Stimulated activated CD8-positive, alpha-beta memory T cell treated with anti-CD3 and anti-CD28 coated beads, Interleukin-4, amount 100 ng/mL, for 24 hours (primary cell): ENCODE data around the gene PDE1C.

Experiments
- DNase-seq: peaks from one replicate; pipeline ENCODE4 v3.0.0-alpha.2; 2020; ENCODE audit warnings: low read depth

The PDE1C gene

GRCh38 chr7:31775556-31775955, 294.7 kb downstream of the PDE1C start:
- DNase-seq, result no peak

GRCh38 chr7:31772211-31772610, 298.0 kb downstream of the PDE1C start:
- no peak for DNase-seq

GRCh38 chr7:31767686-31768358, 302.4 kb downstream of the PDE1C start:
- no peak for DNase-seq

DNA sequence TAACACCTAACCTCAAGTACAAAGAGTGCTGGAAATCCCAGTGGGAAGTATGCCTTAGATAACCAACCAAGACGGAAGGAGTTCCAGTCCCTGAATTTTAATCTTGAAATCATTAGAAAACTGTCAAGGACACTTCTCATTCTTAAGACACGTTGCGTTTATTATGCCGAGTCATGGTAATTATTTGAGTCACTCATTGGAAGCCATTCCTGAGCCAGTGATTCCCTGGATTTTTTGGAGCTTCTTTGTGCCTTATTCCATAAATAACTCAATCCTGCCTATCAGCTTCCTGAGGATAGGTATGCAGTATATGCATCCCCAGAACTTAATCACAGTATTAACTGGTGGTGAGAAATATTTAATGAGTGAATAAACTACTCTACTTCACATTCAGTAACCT, 305.7 kb downstream of the PDE1C start:
- no peak for DNase-seq

DNA sequence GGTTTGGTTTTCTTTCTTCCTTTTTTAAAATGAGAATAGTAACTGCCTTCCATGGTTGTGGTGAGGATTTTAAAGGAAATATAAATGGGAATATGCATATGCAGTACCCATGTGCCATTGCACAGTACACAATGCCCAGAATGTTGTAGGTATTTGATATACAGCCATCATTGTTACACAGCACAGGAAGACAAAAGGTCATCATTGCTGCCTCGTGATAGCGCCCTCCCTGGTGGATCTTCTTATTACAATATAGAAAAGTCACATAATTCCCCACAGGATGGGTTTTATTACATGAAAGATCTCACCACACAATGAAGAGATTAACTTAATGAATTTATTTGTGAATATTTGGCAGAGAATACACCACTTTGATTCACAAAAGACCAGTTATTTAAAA, 306.7 kb downstream of the PDE1C start:
- no peak for DNase-seq

DNA sequence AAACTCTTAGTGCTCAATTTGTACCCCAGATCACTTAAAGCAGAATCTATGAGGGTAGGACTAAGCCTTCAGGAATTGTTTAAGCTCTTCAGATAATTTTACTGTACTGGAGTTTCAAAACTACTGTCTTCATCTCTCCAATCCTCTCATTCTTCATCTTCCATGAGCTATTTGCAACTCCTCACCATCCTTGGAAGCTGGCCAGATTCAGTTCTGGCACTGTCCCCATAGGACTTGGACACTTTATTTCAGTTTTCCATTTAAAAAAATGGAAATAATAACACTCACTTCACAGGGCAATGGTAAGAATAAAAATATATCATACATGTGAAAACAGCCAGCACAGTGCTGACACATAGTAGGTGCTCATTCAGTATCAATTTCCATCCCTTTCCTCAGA, 308.6 kb downstream of the PDE1C start:
- DNase-seq, result no peak

- DNase-seq, result no peak
Measured at GRCh38 chr7:31758755-31759154, 311.5 kb downstream of the PDE1C start.

GRCh38 chr7:31751726-31752125, 318.5 kb downstream of the PDE1C start:
- no peak for DNase-seq

- no peak for DNase-seq
Measured at GRCh38 chr7:31748084-31748483, 322.1 kb downstream of the PDE1C start.

DNA sequence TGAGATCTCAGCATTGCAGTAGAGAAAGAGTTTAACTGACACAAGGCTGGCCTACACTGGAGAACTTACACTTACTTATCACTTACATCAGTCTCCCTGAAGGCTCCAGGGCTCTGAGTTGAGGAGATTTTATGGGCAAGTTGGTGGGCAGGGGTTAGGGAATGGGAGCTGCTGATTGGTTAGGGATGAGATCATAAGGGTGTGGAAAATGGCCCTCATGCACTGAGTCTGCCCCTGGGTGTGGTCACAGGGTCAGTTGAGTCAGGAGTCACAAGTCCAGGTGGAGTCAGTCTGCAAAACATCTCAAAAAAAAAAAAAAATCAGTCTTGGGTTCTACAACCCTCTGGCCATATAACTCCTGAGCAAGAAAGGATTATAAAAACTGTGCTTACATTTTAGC, 322.7 kb downstream of the PDE1C start:
- DNase-seq, result no peak

DNA sequence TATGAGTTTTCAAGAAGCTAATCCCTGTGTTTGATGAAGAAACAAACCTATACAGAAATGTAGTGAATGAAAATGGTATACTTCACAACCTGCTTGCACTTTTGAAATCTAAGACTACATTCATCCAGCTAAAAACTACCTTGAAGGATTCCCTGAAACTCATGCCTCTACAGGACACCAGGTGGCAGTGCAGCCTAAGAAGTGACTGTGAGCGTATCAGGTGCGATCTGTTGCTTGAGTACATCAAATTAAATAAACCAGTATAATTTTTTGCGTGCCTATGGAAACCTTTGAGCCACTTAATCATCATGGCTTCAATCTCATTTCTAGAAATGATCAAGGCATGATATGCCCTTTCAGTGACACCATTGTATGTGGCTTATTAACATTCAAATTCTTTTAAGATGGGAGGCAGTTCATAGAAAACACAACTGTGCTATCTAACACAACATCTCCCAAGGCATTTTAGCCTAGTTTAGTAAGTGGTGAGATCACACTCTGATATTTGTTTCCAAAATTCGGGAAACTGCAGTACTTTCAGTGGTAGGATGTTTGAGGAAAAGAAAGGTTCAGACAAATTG, 325.8 kb downstream of the PDE1C start:
- DNase-seq, result no peak

- no peak for DNase-seq
Measured at GRCh38 chr7:31741852-31742251, 328.4 kb downstream of the PDE1C start.

DNA sequence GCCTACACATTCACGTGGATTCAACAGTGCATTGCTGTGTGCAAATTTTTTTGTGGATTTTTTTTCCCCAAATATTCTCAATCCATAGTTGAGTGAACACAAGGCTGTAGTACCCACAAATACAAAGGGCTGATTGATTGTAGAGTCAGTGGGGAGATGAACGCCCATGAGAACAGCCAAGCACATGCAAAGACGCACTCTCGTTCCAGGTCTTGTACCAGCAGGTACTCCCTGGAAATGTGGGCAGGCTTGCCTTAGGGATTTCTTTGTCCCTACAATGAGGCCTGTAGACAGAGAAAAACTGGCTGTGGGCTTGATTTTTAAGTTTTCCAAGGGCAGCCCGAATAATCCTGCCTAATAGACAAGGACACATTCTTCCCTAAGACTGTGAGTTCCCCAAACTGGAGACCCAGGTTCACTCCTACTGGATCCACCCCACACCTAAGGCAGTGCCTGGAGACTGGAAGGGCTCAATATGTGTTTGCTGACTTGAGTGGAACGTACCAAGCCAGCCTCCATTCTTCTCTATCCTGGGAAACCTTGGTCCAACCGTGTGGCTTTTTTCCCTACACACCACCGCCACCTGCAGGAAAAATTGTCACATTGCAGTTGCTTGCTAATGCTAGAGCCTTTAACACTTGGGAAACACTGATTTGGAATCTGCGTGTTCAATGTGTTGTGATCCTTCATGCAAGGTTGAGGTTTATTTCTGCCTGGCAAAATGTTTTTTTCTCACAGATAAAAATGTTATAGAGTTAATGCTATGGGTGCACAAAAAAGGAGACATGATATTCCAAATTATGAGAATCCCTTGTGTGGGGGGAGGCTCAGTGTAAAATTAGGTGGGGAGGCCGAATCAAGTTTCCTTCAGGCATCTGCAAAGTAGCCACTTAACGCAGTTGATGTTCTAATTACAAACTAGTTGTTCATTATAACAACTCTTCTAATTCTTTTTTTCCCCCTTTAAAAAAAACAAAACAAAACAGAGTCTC, 333.9 kb downstream of the PDE1C start:
- no peak for DNase-seq

GRCh38 chr7:31734456-31734855, 335.8 kb downstream of the PDE1C start:
- no peak for DNase-seq

DNA sequence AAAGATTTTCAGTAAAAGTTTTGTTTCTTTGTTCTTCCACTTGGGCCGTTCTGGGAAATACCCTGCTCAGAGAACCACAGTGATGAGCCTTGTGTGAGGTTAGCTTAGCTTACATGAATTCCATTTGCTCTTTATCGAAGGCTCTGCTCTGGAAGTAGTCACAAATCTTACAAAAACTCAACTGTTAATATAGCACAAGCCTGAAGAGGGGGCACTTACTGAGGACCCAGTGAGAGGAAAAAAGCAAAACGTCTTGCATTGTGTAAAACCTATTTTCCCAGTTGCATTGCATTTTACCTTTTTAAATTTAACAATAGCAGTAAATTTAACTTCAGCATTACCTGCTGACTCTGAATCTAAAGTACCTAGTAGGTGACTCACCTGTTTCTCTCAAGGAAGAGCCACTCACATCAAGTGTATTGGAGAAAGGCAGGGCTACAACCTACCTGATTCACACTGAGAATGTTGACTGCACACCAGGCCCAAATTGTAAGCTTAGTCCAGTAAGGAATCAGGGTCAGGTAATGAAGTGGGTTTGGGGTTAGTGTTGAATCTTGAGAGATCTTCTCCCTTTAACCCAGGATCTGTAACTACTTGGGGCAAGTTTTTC, 340.9 kb downstream of the PDE1C start:
- no peak for DNase-seq

DNA sequence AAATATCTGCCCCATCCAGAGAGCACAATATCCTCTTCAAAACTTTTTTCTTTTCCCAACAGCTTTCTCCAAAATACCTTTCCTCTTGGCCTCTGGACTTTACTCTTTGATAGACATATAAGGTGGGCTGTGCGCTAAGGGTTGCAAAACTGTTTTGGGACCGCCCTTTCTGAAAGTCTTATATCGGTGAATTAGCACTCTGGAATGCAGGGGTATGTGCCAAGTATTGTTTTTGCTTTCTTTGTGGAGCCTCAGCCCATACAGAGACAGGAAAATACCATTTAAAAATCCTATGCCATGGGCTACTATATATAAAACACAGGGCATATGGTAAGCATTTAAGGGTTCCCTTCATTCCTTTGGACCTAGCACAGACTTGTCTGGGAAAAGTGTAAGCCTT, 345.5 kb downstream of the PDE1C start:
- no peak for DNase-seq

DNA sequence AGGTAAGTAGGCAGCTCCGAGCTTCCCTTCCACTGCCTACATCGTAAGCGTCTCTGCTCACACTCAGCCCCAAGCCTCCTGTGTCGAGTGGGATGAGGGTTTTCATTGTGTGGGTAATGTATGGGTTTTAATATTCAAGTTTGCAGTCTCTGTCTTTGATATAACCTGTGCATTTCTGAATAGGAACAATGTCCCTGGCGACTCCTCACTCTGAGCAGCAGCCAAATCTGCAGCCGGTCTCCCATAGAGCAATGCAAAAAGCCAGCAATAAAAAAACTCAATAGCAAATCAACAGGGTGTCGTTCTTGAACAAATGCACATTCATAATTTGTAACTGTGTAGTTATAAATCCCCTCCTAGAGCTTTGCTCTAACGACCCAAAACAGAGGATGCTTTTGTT, 349.8 kb downstream of the PDE1C start:
- no peak for DNase-seq

DNA sequence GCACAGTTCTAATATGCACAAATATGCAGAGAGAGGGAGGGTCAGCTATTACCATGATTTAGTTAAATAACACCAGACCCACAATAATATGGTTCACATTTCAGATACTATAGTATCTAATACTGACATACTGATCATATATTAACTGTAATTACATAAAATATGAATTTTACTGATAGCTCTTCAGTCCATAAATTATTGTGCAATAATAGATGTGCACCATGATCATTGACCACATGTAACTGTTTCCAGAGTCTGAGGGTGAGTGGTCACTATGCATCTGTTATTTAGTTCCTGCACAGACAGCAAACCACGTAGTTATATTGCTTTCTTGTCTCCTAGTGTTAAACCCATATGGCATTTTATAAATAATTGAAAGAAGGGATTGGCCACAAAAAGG, 353.9 kb downstream of the PDE1C start:
- DNase-seq, result no peak

DNA sequence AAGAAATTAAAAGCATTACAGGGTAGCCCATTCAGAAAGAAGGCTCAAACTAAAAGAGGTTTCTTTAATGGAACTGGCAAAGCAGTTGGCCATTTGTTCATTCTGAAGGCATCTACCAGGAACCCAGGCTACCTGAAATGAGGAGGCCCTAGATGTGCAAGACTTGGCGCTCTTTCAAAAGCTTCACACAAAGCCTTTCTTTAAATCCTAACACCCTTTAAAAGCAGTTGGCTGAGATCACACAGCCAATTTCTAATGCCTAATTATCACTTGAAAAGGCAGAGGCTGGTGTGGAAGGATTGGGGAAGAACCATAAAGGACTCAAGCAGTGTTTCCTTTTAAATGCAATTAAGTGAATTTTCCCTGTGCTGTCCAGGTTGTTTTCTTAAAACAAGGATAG, 360.0 kb downstream of the PDE1C start:
- DNase-seq, result no peak

DNA sequence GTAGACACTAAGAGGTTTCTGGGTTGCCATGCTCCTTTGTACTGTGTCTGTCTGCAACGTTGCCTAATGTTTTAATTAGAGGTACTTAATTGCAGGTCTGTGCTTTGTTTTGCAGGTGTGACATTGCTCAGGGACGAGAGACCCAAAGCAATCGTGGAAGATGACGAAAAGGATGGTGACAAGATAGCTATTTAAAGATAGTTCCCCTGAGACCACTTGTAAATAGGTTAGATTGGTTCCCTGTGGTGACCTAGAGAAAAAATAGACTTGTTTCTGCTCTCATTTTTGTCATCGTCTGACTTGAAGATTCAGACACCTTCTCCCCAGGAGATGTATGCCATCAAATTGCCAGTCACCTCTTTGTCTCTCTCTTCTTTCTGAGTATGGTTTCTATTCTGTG, 363.1 kb downstream of the PDE1C start:
- DNase-seq, result no peak

GRCh38 chr7:31705377-31705776, 364.8 kb downstream of the PDE1C start:
- DNase-seq, result no peak

- no peak for DNase-seq
Measured at GRCh38 chr7:31702354-31702753, 367.9 kb downstream of the PDE1C start.
